HG02798 (cell line): Measurements from ENCODE around the gene PCBP3.

Source experiments
- ATAC-seq: cut with Tn5 transposase; IDR thresholded peaks from one replicate; pipeline ENCODE4 v1.9.1; 2021; ENCODE audit warnings: mild to moderate bottlenecking; ENCODE audit not compliant: unreplicated experiment, poor library complexity

Gene PCBP3

GRCh38 chr21:45929449-45929848 lies 285.9 kb downstream of the PCBP3 start:
- no peak for ATAC-seq

- no peak for ATAC-seq
Measured at GRCh38 chr21:45930231-45930760, 286.8 kb downstream of the PCBP3 start.

GRCh38 chr21:45930792-45931191 lies 287.3 kb downstream of the PCBP3 start:
- ATAC-seq = no peak

GRCh38 chr21:45931397-45931969 lies 288.0 kb downstream of the PCBP3 start:
- no peak for ATAC-seq

- ATAC-seq = no peak
Measured at GRCh38 chr21:45932922-45933502, 289.5 kb downstream of the PCBP3 start.

DNA sequence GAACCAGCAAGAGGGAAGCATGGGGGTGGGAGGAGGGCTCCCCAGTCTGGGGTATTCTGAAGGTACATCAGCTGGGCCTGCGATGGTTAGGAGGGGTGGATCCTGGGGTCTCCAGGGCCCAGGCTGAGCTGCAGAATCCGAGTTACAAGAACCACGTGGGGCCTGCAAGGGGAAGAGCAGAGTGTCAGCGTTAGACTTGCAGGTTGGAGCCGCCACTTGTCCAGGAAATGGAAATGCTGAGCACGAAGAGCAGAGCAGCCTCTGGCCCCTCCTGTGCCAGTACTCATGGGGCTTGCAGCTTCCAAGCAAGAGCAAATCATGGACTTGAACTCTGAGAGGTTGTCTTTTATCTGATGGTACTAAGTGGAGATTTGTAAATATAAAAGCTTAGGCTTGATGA lies 290.6 kb downstream of the PCBP3 start:
- no peak for ATAC-seq

DNA sequence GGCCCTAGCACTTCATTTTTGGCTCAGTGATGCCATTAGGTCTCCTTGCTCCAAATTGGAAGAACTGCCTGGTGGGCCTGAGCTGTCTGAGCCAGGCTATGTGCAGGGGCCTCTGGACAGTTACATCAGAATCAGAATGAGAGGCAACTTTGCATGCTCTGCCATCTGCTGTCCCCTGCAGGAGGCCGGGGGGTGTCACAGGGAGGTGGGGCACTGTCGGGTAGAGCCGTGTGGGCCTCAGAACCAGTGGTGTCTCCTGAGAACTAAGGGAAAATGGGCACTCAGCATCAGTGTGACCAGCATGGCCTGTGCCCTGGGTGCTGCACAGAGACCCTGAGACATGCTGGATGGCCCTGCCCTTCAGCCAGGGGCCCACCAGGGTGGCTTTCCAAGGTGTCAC lies 291.0 kb downstream of the PCBP3 start:
- no peak for ATAC-seq

- no peak for ATAC-seq
Measured at GRCh38 chr21:45935628-45936027, 292.1 kb downstream of the PCBP3 start.

- ATAC-seq = no peak
Measured at GRCh38 chr21:45937721-45938452, 294.4 kb downstream of the PCBP3 start.

- no peak for ATAC-seq
Measured at GRCh38 chr21:45938453-45938755, 294.9 kb downstream of the PCBP3 start.

DNA sequence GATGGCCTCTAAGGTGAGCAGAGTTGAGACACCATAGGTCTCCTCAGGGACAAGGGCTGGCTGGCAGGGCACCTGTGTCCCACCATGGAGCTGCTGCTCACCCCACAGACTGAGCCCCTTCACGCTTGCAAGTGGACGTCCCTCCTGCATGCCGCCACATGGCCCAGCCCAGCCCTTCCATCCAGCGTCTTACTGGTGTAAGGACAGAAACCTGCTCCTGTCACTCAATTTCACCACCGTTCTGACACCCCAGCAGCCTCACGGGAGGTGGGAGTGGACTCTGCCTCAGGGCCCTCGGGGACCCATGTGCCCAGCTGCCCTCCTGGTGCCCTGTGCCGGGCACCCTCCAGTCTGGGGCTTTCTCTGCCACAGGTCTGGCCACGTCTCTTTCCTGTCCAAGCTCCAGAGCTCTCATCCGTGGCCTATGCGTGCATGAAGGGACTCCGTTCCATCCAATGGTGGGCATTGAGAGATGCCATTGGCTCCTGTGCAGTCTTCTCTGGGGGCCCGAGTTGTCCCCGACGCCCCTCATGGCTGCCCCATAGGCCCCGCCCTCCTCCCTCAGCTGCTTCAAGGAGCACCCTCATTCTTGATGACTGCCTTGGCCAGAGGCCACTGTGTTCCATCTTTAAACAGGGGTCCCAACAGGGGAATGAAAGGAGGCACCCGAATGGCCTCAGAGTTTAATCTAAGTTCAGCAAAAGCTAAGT lies 295.4 kb downstream of the PCBP3 start:
- no peak for ATAC-seq

- ATAC-seq = no peak
Measured at GRCh38 chr21:45939521-45940045, 296.1 kb downstream of the PCBP3 start.

GRCh38 chr21:45940091-45940490 lies 296.6 kb downstream of the PCBP3 start:
- no peak for ATAC-seq

- no peak for ATAC-seq
Measured at GRCh38 chr21:45940621-45941337, 297.3 kb downstream of the PCBP3 start.

GRCh38 chr21:45941338-45941710 lies 297.8 kb downstream of the PCBP3 start:
- no peak for ATAC-seq

- no peak for ATAC-seq
Measured at GRCh38 chr21:45941717-45942546, 298.4 kb downstream of the PCBP3 start.

DNA sequence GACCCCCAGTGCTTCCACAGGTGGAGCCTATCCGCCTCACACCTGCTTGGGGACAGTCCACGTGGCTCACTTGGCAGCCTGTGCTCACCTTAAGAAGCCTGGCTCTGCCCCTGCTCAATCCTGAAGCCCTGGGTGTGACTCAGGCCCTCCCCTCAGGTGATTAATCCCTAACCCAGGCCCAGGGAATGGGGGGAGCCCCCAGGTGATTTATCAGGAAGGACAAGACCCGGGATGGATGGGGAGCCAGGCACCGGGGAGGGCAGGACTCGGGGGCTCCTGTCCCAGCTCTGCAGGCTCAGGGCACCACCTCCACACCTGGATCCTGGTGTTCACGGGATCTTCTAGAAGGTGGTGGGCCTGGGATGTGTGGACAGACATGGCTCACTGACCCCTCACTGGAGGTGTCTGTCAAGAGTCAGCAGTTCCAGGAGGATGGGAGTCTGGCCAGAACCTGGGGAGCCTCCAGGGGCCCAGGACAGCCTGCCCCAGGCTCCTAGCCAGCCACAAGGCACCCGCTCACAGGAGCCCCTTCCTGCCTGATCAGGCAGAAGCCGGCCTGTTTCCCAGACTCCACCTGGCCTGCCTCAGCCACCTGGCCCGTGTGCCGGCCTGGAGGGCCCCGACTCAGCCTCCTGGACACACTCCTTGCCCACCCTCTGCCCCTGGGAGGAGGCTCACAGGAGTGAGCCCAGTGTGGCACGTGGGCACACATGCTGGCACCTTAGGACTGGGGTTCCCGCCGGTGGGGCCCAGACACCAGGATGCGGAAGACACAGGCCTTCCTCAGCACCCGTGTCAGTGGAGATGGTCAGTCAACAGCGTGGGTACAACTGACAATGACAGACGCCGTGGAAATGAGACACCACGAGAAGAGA lies 299.5 kb downstream of the PCBP3 start:
- no peak for ATAC-seq
